A549 treated with GW870086 at 1 μM for 4 hours (cell line): ENCODE data around the gene ARF6. TPM values are rescaled to one million over a fixed set of nuclear protein-coding genes. Genes with fewer than 3 reads are reported as not detected.

Experiments used
- total RNA-seq: library from RNA; stranded (reverse); fragments of 200-300 nt; extraction: Qiagen RNA extraction; gene quantifications from 5 replicates; pipeline ENCODE4 v1.2.3, GENCODE V29; 2022; ENCODE audit warnings: low read depth

Gene ARF6
- 66.5 to 77.1 TPM (median 73.3 TPM) in 5 replicates for total RNA-seq

GRCh38 chr14:49892636-49893308 is at the start of gene ARF6:
TSS of gene ARF6 (plus strand) at chr14:49893082. CDS start at chr14:49893737, 655 bp downstream.

GRCh38 chr14:49852301-49853157 is 40.4 kb upstream of the ARF6 start, which contains the start of gene NEMF:
TSS of gene NEMF (minus strand) at chr14:49852788. CDS start at chr14:49852753, 35 bp downstream.

Other genes starting within 250 kb of the ARF6 start
- 11.6 to 15.7 TPM (median 14.3 TPM) in 5 replicates for gene POLE2, start 204.9 kb upstream of the ARF6 start, total RNA-seq
- 0.16 to 0.25 TPM (median 0.21 TPM) in 4 of 5 replicates, not detected in the other for gene KLHDC1, start 200.0 kb upstream of the ARF6 start, total RNA-seq
- 28.6 to 37.9 TPM (median 32.1 TPM) in 5 replicates for gene KLHDC2, start 124.9 kb upstream of the ARF6 start, total RNA-seq
- gene NEMF, start 40.3 kb upstream of the ARF6 start, total RNA-seq = 25.1 to 37.2 TPM (median 33.4 TPM) in 5 replicates
- 8.1 to 9.7 TPM (median 8.6 TPM) in 5 replicates for gene VCPKMT, start 223.5 kb downstream of the ARF6 start, total RNA-seq